GM18858 (cell line): Measurements from ENCODE around the gene SLC66A1.

Source experiments
- ATAC-seq: cut with Tn5 transposase; IDR thresholded peaks from one replicate; pipeline ENCODE4 v1.9.1; 2021; ENCODE audit not compliant: unreplicated experiment

Gene SLC66A1

DNA sequence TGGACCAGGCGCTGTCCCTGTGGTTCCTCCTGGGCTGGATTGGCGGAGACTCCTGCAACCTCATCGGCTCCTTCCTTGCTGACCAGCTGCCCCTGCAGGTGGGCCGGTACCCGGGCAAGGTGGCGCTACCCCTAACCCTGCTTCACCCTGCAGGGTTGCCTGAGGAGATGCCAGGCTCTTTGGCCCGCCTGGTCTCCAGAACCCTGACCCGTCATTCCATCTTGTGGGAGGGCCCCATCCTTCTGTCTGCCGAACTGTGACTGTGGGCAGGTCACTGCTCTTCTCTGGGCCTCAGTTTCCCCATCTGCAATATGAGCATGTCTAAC lies 12.5 kb downstream of the SLC66A1 start:
- ATAC-seq = no peak

DNA sequence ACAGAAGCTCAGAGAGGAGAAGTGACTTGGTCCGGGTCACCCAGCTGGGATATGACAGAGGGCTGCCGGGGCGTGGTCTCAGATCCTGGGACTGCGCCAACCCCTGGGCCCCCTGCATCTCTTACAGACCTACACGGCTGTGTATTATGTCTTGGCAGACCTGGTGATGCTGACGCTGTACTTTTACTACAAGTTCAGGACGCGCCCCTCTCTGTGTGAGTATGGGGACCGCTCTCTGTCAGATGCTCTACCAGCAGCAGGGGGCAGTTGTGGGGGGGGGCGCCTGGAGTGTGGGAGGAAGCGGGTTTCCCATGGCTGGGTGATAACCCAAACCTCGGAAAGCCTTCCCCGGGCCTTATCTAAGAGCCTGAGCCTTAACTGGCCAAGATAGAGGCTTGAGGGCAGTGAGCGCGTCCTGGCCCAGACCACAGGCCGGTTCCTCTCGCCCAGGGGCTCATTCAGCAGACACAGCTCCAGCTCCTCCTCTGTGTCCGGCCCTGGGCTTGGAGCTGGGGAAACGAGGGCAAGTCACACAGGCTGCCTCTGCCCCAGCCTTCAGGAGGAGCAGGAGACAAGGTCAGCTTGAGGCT lies 13.3 kb downstream of the SLC66A1 start:
- no peak for ATAC-seq

DNA sequence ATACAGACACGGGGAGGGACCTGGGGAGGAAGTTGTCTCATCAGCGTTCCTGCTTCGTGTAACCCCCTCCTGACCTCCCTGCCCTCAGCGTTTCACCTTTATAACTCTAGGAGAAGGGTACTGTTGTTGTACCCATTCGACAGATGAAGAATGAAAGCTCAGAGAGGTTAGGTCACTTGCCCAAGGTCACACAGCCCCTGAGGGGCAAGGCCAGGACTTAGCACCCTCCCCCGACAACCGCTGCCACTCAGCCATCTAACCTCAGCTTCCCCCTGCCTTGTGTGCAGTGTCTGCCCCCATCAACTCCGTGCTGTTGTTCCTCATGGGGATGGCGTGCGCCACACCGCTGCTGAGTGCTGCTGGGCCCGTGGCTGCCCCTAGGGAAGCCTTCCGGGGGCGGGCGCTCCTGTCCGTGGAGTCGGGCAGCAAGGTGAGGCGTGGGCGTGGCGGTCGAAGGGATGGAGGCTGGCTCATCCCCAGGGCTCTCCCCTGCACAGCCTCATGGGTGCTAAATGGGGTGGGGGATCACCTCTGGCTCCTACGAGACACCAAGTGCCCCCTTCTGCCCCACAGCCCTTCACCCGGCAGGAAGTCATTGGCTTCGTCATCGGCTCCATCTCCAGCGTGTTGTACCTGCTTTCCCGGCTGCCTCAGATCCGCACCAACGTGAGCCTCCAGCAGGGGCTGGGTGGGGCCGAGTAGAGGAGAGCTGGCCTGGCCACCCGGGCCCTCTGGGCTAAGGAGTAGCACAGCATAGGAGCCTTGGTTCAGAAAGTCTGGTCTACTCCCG lies 14.0 kb downstream of the SLC66A1 start:
- ATAC-seq = no peak

DNA sequence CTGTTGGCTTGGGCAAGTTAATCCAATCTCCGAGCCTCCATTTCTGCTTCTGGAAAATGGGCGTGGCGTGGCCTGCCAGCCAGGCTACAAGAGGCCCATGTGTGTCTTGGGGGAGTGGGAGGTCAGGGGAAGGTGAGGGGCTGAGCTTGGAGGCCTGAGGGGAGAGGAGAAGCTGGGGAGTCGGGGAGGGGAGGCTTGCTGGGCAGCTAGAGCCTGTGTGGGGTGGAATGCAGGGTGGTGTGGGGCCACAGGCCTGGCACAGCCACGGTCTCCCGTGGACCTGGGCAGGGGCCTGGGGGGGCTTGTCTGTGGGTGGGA lies 14.6 kb downstream of the SLC66A1 start:
- no peak for ATAC-seq

DNA sequence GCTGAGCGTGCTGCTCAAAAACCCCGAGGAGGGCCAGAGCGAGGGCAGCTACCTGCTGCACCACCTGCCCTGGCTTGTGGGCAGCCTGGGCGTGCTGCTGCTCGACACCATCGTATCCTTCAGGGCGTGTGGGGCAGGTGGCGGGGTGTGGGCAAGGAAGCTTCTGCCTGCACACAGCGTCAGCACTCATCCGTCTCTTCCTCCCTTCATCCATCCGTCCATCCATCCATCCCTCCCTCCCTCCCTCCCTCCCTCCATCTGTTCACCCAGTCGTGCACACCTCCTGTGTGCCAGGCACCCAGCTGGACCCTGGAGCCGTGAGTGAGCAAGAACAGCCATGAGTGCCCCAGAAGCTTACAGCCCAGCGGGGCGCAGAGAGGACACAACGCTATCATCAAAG lies 15.2 kb downstream of the SLC66A1 start:
- no peak for ATAC-seq

DNA sequence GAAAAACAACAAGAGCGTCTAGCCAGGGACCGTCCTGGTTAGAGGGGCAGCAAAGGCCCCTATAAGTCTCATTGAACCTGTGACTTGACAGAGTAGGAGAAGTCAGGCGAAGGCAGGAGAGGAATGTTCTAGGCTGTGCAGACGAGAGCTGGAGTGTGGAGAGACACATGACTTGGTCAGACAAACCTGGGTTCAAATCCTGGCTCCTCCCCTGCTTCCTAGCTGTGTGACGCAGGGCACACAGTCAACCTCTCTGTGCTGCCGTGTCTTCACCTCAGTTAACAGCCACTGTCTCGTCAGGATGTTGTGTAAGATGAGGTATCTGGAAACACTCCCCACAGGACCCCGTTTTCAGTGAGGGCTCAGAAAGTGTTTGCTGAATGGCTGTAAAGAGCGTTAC lies 15.6 kb downstream of the SLC66A1 start:
- ATAC-seq = no peak

DNA sequence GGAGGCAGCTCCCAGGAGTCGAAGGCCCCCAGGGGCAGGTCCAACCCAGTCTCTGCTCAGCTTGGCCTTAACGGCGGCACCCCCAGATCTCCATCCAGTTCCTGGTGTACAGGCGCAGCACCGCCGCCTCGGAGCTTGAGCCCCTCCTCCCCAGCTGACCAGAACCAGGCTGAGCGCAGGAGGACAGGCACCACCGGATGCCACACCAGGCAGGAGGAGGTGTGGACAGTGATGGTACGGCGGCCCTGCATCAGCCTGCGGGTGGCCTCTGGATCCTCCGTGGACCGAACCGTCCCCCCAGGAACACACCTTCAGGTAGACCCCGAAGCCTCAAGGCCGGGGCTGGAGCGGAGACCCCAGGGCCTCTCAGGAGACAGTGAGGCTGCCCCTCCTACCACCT lies 16.4 kb downstream of the SLC66A1 start:
- no peak for ATAC-seq

DNA sequence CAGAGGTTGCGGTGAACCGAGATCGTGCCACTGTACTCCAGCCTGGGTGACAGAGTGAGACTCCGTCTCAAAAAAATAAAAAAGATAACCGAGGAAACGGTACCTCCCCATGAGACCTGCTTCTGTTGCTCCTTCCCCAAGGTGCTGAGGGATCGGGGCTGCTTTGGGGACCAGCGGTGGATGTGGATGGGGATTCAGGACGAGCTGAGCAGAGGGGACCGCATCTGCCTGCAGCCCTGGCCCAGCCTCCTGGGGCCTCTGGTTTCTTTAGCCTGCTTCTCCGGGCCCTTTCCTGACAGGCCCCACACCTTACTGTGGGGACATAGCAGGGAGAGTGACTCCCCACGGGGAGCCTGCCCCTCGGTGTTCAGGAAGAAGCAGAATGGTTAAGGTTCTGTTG lies 17.1 kb downstream of the SLC66A1 start:
- ATAC-seq = no peak

DNA sequence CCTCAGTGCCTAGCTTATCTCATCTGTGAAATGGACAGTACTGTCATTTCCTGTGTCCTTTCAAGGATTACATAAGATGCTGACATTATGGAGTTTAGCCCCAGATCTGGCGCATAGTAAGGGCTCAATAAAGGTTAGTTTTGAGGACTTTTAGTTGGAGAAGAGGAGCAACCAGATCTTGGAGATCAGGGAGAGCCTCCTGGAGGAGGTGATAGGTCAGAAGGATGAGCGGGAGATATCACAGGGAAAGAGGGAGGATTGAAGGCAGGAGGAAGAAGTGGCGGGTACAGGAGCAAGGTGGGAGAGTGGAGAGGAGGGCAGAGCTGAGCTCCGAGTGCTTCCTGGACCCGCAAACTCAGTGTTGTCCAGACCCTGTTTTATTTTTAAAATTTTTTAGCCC lies 17.5 kb downstream of the SLC66A1 start:
- ATAC-seq = no peak

DNA sequence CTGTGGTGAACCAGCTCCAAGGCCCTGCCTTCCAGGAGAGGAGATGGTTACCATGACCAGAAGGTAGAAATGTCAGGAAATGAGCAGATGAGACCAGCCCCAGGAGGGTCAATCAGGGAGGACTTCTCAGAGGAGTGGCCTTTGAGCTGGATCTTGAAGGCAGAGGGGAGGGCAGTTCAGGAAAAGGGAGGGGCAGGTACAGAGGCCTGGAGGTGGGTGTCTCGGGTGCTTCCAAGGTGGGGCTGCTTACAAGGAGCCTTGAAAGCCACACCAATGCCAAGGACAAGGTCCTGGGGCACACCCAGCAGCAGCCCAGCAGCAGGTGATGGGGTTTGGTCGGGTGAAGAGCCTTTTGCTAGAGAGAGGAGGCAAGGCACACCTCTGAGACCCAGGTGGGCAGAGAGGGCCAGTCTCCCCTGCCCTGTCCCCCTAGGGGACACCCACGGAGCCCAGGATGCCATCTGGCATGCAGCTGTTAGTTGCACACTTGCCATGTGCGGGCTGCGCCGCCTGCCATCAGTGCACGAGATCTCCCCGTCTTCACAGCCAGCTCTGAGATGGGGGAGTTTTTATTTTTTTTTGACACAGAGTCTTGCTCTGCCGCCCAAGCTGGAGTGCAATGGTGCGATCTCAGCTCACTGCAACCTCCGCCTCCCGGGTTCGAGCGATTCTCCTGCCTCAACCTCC lies 18.5 kb downstream of the SLC66A1 start:
- ATAC-seq = no peak

DNA sequence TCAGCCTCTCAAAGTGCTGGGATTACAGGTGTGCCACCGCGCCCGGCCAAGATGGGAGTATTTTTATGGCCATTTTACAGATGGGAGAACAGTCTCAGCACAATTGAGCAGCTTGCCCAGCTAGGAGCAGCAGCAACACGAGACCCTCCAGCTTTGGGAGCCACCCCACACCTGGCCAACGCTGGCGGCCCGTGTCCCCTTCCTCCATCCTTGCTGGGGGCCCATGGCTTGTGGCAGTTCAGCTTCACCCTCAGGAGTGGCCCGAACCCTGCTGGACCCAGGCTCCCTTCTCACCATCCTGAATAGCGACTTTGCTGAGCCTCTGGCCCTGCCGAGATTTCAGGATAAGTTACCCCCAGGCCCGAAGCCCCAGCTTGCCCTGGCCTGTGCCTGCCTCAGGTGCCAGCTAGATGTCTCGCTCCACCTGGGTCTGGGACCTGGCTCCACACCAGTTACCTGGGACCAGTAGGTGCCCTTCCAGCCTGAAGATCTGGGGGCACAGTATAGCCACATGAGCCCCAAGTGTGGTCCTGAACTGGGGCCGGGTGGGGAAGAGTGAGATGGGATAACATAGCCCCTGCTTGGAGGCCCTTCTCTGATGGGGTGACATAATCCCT lies 19.2 kb downstream of the SLC66A1 start:
- ATAC-seq = no peak

DNA sequence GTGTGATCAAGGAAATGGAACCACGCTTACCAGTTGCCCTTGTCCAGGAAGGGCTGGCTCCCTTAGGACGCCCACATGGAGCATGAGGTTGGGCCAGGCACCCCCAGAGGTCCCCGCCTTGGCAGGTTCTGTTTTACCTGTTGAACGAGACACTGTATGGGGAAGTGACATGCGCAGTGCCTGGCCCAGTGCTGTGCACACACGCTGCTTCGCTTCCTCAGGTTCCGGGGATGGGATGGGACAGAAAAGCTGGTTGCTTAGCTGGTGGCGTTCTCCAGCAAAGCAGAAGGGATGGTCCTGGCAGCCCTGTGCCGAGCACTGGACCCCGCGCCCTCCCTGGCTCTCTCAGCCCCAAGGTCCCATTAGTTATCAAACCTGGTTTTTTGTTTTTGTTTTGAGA lies 20.7 kb downstream of the SLC66A1 start:
- no peak for ATAC-seq

DNA sequence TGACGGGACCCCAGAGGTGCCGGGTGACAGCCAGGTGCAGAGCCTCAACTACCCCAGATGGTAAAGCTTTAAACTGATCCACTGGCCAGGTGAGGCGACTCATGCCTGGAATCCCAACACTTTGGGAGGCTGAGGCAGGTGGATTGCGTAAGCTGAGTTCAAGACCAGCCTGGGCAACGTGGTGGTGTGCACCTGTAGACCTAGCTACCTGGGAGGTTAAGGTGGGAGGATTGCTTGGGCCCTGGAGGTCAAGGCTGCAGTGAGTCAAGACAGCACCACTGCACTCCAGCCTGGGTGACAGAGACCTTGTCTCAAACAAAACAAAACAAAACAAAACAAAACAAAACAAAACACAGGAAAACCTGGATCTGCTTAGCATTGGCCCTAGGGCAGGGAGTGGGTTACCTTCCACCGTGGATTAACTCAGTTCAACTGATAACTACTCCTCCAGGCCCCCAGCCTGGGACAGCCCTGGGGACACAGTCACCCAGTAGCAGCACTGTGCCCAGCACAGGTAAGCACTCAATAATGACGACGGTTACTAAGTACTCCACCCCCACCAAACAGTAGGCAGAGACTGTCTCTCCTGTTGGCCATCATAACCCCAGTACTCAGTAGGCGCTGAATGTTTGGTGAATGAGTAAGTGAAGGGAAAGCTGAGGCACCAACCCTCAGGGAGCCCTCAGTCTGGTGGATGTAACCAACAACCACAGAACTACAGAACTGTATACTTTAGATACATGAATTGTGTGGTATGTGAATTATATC lies 21.6 kb downstream of the SLC66A1 start:
- ATAC-seq = no peak

DNA sequence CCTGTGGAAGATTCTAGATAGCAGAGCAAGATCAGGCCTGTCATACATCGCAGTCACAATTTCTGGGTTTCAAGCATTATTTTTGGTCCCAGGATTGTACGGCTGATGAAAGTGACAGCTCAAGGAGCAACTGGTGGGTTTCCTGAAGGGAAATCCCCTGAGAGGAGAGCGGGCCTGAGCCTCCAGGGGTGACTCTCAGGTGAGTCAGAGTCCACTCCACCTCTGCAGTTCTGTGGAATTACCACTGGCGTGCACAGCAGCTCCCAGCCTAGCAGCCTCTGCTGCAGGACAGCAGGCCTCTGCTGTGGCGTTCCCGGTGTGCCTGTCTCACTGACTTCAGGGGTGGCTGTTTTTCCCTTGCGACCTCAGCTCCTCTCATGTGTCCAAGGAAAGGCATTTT lies 24.4 kb downstream of the SLC66A1 start:
- no peak for ATAC-seq

DNA sequence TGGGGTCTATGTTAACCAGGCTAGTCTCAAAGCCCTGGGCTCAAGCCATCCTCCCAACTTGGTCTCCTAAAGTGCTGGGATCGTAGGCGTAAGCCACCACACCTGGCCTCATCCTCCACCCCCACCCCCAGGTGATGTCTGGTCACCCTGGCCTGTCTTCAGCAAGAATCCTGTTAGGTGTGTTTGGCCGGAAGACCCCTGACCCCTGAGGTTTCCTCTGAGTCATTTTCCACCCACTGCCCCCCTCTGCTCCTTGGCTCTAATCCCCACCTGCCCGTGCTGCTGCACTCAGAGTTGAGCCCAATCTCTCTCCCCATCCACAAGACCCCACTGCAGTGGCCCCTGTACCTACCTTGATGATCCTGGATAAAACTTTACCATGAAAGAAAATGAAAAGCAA lies 25.2 kb downstream of the SLC66A1 start:
- ATAC-seq = no peak

DNA sequence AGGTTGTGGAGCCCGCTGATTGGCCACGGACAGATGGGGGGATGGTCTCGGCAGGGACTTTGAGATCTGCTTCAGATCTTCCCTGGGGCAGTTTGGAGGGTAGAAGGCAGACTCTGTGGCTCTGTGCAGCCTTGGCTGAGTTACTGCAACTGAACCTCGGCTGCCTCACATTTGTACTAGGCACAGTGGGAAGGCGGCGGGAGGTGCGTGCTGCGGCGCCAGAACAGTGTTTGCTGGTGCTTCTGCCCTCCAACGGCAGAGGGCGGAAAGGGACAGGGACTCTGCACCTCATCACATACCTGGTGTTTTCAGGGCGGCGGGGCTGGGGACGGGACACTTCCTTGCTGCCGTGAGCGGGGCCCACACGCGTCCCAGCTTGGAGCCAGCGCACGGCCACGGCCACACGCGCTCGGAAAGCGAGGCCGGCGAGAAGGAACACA lies 26.2 kb downstream of the SLC66A1 start:
- no peak for ATAC-seq

DNA sequence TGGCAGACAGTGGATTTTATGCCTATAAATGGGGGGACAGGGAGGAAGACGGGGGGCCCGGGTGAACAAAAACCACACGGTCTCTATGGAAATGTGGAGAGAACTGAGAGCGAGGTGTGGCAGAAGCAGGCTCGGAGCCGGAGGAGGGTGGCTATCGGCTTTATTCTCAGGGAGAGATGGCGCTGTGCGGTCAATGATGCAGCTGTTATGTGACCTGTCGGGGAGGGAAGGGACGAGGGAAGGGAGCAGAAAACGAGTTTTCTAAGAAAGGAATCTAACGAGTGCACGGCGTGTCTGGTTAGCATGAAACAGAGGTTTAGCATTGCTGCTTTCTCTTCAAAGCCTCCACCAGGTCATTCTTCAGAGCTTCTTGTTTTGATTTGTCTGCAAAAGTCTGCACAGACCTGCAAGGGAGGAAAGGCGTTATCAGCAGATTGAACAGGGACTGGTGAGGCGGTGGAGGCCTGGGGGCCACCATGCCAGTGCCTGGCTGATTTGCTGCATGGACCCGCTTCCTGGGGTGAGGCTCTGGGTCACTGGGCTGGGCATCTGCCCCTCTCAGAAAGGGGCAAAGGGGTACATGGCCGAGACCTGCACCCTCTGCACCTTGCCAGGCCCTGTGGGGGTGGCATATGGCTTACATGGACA lies 27.2 kb downstream of the SLC66A1 start:
- no peak for ATAC-seq

DNA sequence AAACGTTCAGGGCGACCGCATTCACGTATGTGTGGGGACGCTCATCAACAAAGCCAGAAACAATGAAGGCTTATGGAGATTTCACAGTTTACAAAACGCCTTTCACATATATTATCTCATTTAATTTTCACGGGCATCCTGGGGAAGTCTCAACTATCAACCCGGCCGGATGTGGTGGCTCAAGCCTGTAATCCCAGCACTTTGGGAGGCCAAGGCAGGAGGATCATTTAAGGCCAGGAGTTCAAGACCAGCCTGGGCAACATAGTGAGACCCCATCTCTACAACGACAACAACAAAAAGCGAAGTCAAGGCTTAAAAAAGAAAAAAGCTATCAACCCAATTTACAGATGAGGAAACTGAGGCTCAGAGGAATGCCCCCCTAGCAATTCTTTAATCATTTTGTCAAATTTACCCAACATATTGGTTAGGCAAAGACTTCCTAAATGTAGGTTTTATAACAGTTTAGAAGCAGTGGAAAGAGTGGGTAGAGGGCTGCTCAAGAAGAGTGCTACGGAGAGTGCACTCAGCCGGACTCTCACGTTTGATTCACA lies 28.3 kb downstream of the SLC66A1 start:
- ATAC-seq = no peak

DNA sequence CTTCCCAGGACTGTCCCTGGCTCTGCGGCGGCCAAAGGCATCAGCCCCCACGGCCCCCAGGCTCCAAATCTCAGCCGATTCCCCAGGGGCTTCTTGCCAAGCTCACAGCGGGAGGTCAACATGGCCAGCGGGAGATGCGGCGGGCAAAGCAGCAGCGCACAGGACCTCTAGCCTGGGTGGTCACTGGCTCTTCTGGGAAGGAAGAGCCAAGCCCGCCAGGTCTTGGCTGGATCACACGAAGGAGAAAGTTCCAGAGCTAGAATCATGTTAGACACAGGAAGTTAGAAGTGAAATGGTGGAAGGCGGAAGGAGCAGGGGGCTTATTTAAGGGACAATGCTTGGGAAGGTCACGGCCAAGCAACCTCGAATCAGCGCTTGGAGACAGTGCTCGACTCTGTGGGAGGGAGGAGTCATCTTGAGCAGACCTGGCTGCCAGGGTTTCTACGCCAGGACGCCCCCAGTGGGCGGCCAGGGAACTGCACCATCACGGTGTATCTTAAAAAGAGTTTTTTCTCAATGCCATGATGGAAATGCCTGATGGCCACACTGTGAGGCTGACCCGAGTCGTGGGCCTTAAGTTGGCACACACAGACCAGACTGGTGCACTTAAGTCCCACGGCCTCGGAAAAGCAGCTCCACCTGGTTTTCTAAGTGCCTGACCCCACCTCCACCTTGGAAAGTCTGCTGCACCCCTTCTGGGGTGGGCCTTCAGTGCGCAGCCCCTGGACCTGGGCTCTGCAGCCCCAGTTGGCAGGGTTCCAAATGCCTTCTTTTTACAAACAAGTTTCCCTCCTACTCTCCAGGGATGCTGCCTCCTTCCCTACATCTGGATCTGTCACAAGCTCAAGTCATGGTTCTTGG lies 29.3 kb downstream of the SLC66A1 start:
- ATAC-seq = no peak
